H54 (cell line): Measurements from ENCODE around the gene PITPNC1.
"Not testable (repeated sequence)": the region's sequence is repeated elsewhere in the genome, so short reads cannot be mapped to it uniquely, and the experiment has no call there.

ENCODE experiments used
- DNase-seq: peaks from one replicate; pipeline ENCODE4 v3.0.0; 2011; ENCODE audit warnings: low spot score, mixed read lengths; ENCODE audit not compliant: insufficient read length
- FAIRE-seq: peaks from 3 replicates; lab custom pipeline; 2011; peaks lifted over from hg19 to GRCh38; lab: Jason Lieb, UNC
- POLR2A ChIP-seq: IDR thresholded peaks from 2 replicates; pipeline ENCODE4 v1.6.1; 2011; ENCODE audit warnings: low read depth, mild to moderate bottlenecking, low read length

The PITPNC1 gene

DNA sequence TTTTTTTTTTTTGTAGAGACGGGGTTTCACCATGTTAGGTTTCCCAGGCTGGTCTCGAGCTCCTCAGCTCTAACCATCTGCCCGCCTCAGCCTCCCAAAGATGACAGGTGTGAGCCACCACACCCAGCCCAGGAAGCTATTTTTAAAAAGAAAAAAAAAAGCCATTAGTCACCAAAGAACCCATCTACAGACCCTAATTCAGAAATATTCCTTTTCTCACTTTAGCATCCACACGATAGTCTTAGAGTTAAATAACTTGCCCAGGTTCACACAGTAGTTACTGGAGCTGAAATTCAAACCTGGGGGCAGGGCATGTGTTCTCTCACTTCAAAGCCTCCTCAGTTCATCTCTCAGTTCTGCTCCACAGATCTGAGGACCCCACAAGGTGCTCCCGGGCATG lies 270.4 kb downstream of the PITPNC1 start:
- no peak for DNase-seq
- FAIRE-seq, result no peak
- no peak for TF ChIP-seq POLR2A

GRCh38 chr17:67648032-67648905 lies 271.2 kb downstream of the PITPNC1 start:
- no peak for TF ChIP-seq POLR2A
- FAIRE-seq, result no peak
- no peak for DNase-seq

- FAIRE-seq, result not testable (repeated sequence)
Measured at GRCh38 chr17:67648906-67649295, 271.8 kb downstream of the PITPNC1 start.

DNA sequence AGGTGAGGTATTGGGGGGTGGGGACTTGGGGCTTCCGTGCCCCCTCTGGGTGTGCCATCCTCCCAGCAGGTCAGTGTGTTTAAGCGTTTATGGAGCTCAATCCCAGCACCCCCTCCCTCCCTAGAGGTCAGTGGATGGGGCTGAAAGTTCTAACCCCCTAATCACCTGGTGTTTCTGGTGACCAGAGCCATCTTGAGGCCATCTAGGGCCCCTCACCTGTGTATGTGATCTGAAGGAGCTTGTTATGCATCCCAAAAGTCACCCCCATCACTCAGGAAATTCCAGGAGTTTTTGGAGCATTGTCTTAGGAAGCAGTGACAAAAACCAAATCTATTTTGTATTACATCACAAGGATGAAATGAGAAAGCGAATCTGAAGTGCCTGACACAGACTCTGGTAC lies 272.8 kb downstream of the PITPNC1 start:
- FAIRE-seq, result no peak
- no peak for TF ChIP-seq POLR2A
- no peak for DNase-seq

More at GRCh38 chr17:67648906-67649295, 271.8 kb downstream of the PITPNC1 start:
- not testable (repeated sequence) for DNase-seq

DNA sequence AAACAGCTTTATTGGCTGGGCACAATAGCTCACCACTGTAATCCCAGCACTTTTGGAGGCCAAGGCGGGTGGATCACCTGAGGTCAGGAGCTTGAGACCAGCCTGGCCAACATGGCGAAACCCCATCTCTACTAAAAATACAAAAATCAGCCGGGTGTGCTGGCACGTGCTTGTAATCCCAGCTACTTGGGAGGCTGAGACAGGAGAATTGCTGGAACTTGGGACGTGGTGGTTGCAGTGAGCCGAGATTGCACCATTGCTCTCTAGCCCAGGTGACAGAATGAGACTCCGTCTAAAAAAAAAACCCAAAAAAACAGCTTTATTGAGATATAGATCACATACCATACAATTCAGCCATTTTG lies 274.1 kb downstream of the PITPNC1 start:
- FAIRE-seq, result not testable (repeated sequence)

DNA sequence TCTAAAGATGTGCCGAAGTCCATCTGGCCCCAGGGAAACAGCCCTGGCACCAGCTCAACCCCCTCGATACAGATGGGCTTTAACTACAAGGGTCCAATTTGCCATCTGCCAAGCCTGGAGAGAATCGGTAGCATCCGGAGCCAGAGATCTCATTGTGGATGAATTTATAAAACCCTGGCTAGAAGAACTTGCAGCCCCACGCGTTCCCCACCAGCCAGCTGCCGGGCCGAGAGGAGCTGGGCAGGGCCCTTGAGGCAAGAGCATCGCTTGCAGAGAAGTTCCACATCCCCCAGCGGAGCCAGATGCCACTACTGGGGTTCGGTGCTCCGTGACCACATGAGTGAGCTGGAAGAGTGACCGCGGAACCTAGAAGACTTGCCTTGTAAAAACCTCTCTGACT lies 275.4 kb downstream of the PITPNC1 start:
- FAIRE-seq (no peak), DNase-seq (no peak)
- TF ChIP-seq POLR2A, result no peak

More for the DNA sequence above, 274.1 kb downstream of the PITPNC1 start:
- not testable (repeated sequence) for DNase-seq

DNA sequence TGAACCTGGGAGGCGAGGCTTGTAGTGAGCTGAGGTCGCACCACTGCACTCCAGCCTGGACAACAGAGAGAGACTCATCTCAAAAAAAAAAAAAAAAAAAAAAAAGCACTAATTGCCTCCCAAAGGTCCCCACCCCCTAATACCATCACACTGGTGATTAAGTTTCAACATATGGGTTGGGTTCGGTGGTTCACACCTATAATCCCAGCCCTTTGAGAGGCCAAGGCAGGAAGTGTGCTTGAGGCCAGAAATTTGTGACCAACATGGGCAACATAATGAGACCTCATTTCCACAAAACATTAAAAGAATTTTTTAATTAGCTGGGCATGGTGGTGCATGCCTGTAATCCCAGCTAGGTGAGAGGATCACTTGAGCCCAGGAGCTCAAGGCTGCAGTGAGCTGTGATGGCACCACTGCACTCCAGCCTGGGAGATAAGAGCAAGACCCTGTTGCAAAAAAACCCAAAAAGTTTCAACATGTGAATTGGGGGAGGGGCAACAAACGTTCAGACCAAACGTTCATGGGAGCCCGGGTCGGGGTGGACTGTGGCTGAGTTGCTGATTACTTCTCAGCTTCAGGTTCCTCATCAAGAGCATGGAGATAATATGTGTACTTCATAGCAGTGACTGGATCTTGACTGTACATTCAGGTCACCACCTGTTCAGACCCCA lies 278.5 kb downstream of the PITPNC1 start:
- no peak for FAIRE-seq
- no peak for DNase-seq
- no peak for TF ChIP-seq POLR2A

DNA sequence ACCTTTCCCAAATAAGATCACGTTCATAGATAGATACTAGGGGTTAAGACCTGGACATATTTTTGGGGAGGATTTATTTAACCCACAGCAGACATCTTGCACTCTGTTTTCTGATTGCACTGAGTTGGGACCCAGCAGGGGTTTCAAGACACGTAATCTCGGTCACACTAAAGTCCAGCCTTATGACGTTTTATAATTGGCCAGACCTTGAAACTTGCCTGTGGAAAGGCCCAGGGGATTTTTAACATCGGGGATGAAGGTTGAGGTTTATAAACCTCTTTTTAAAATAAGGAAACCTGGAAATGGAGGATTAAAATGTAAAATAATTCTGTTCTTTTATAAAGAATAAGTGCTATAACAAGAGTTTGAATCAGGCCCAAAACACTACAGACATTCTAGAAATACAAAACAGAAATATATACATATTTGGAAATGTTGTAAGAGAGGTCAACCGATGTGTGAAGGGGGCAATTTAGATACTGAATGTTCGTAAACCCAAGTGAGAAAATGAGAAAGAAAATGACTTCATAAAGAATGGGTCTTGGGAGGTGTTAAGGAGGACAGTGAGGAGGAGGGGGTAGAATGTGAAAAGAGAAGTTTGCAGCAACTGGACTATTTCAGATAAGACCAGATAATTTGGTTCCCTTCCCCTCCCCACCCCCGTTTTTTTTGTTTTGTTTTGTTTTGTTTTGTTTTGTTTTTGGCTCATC lies 279.6 kb downstream of the PITPNC1 start:
- FAIRE-seq (no peak), DNase-seq (no peak)
- TF ChIP-seq POLR2A, result no peak

- DNase-seq (no peak), FAIRE-seq (no peak)
- no peak for TF ChIP-seq POLR2A
Measured at GRCh38 chr17:67657596-67657995, 280.5 kb downstream of the PITPNC1 start.

GRCh38 chr17:67658265-67658664 lies 281.2 kb downstream of the PITPNC1 start:
- DNase-seq (no peak), FAIRE-seq (no peak)
- TF ChIP-seq POLR2A, result no peak

DNA sequence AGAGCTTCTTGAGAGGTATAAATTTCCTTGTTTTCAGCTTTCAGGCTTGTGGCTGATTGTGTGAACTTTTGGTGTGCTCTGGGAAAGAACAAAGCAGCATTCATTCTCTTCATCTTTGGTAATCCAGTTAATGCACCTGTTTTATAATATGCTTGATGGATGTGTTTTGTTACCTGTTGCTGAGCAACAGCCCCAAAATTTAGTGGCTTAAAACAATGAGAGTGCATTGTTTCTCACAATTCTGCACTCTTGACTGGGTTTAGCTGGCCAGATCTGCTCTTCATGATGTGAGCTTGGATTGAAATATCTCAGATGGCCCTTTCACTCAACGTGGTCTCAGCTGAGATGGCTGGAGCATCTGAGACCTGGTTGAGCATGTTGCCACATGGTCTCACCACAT lies 281.9 kb downstream of the PITPNC1 start:
- no peak for DNase-seq
- TF ChIP-seq POLR2A, result no peak
- no peak for FAIRE-seq

- TF ChIP-seq POLR2A, result no peak
- DNase-seq (no peak), FAIRE-seq (no peak)
Measured at GRCh38 chr17:67662712-67663111, 285.6 kb downstream of the PITPNC1 start.

GRCh38 chr17:67663457-67663856 lies 286.4 kb downstream of the PITPNC1 start:
- TF ChIP-seq POLR2A, result no peak
- no peak for FAIRE-seq
- no peak for DNase-seq

DNA sequence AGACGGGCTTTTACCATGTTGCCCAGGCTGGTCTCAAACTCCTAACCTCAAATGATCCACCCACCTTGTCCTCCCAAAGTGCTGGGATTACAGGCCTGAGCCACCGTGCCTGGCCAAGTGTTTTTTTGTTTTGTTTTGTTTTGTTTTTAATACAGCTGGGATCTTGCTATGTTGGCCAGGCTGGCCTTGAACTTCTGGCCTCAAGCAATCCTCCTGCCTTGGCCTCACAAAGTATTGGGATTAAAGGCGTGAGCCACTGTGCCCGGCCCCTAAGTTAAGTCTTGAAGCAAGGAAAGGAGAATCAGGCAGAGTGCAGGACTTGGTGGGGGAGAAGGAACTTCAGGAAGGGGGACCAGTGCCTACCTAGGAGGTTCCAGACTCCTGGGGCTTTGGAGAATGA lies 288.9 kb downstream of the PITPNC1 start:
- DNase-seq, result no peak
- no peak for FAIRE-seq
- TF ChIP-seq POLR2A, result no peak
